B cell (primary cell): Measurements from ENCODE around the gene TMEM129. TPM values are rescaled to one million over a fixed set of nuclear protein-coding genes. Genes with fewer than 3 reads are reported as not detected.

Source experiments
- ATAC-seq: fragments of 200-7000 bp; cut with Tn5 transposase; one replicate; pipeline ENCODE4 v1.10.0; 2021; ENCODE audit warnings: low read depth, mild to moderate bottlenecking, moderate number of reproducible peaks, moderate library complexity
- CTCF ChIA-PET: fragments of 350-600 bp; sonication (Branson Sonifier 250); formaldehyde crosslinking; loops from one replicate; lab custom pipeline; 2021; ENCODE audit warnings: antibody characterized with exemption, inconsistent platforms; lab: Charles Lee
- POLR2A ChIA-PET: fragments of 350-600 bp; sonication (Branson Sonifier 250); formaldehyde crosslinking; loops from one replicate; lab custom pipeline; 2021; ENCODE audit warnings: antibody characterized with exemption; lab: Charles Lee
- DNase-seq: peaks from one replicate; pipeline ENCODE4 v3.0.0; 2013
- H2AFZ ChIP-seq: 2 replicates; pipeline ENCODE4 v1.6.1; 2012; ENCODE audit warnings: mild to moderate bottlenecking, low read depth, low read length; ENCODE audit not compliant: insufficient read depth, poor library complexity, severe bottlenecking
- H3K27ac ChIP-seq, 2 donors: 1 replicate in 1 of 2; 2 replicates in 1 of 2; pipeline ENCODE4 v1.5.1; 2012 to 2013; ENCODE audit warnings: low read length in 2 of 2, mild to moderate bottlenecking in 2 of 2, moderate library complexity in 1 of 2
- H3K27me3 ChIP-seq, 4 experiments: fragments of 200-600 bp in 1 of 4; sonication (generic) in 1 of 4; replicated peaks in 1 of 4; 1 replicate in 2 of 4; 2 replicates in 2 of 4; pipeline versions ENCODE4 v1.6.1 to v1.7.0; 2013 to 2016; ENCODE audit warnings: low read length in 3 of 4, mild to moderate bottlenecking in 2 of 4, mixed read lengths in 1 of 4, moderate library complexity in 1 of 4; ENCODE audit not compliant: insufficient read depth in 4 of 4, control insufficient read depth in 3 of 4; ENCODE audit errors: control extremely low read depth in 1 of 4
- H3K36me3 ChIP-seq, 2 experiments: replicated peaks in 1 of 2; 1 replicate in 1 of 2; 2 replicates in 1 of 2; pipeline versions ENCODE4 v1.6.1 to v1.7.1; 2013; ENCODE audit warnings: low read length in 1 of 2; ENCODE audit not compliant: insufficient read depth in 2 of 2, control insufficient read depth in 1 of 2; ENCODE audit errors: control extremely low read depth in 1 of 2, extremely low read depth in 1 of 2
- H3K4me1 ChIP-seq, 2 donors: fragments of 200-600 bp in 1 of 2; sonication (generic) in 1 of 2; 1 replicate in 1 of 2; 2 replicates in 1 of 2; pipeline versions ENCODE4 v1.5.1 to v1.6.1; 2013 to 2017; ENCODE audit warnings: low read length in 2 of 2; ENCODE audit not compliant: control insufficient read depth in 2 of 2, insufficient read depth in 2 of 2
- H3K4me2 ChIP-seq: replicated peaks from 2 replicates; pipeline ENCODE3; 2012; ENCODE audit warnings: mild to moderate bottlenecking, low read depth, low read length; ENCODE audit not compliant: poor library complexity, severe bottlenecking
- H3K4me3 ChIP-seq, 5 experiments: fragments of 200-600 bp in 1 of 5; sonication (generic) in 1 of 5; 1 replicate in 3 of 5; 2 replicates in 2 of 5; pipeline versions ENCODE4 v1.5.1 to v1.7.0; 2011 to 2016; ENCODE audit warnings: low read length in 4 of 5, mild to moderate bottlenecking in 4 of 5, low read depth in 2 of 5, control low read depth in 1 of 5, moderate library complexity in 1 of 5; ENCODE audit not compliant: insufficient read depth in 1 of 5; ENCODE audit errors: control extremely low read depth in 1 of 5, extremely low read depth in 1 of 5
- H3K79me2 ChIP-seq: fragments of 200-600 bp; sonication (generic); one replicate; pipeline ENCODE4 v1.6.0; 2016; ENCODE audit warnings: low read length; ENCODE audit not compliant: control insufficient read depth, insufficient read depth
- H3K9ac ChIP-seq: fragments of 200-600 bp; sonication (generic); 2 replicates; pipeline ENCODE4 v1.6.1; 2017; ENCODE audit warnings: mild to moderate bottlenecking, low read length, moderate library complexity
- H3K9me3 ChIP-seq, 3 donors: one replicate each; pipeline versions ENCODE4 v1.6.1 to v1.7.1; 2013; ENCODE audit warnings: low read length in 2 of 3; ENCODE audit not compliant: control insufficient read depth in 2 of 3, insufficient read depth in 1 of 3; ENCODE audit errors: control extremely low read depth in 1 of 3
- H4K20me1 ChIP-seq: 2 replicates; pipeline ENCODE4 v1.6.0; 2012; ENCODE audit warnings: mild to moderate bottlenecking, low read length; ENCODE audit not compliant: insufficient read depth, control insufficient read depth, poor library complexity, severe bottlenecking
- H3K27ac Mint-ChIP-seq: one replicate; pipeline ENCODE4 v1.8.0; 2021; ENCODE audit warnings: mixed read lengths
- H3K27me3 Mint-ChIP-seq: one replicate; pipeline ENCODE4 v1.8.0; 2021; ENCODE audit warnings: mixed read lengths
- H3K4me1 Mint-ChIP-seq: one replicate; pipeline ENCODE4 v1.8.0; 2021; ENCODE audit warnings: mixed read lengths
- H3K4me3 Mint-ChIP-seq: one replicate; pipeline ENCODE4 v1.8.0; 2021; ENCODE audit warnings: mixed read lengths
- H3K9me3 Mint-ChIP-seq: one replicate; pipeline ENCODE4 v1.8.0; 2022; ENCODE audit warnings: mixed read lengths; ENCODE audit not compliant: insufficient read depth
- CTCF ChIP-seq: fragments of 200-600 bp; IDR thresholded peaks from one replicate; pipeline ENCODE4 v1.8.0; 2022; ENCODE audit warnings: antibody characterized with exemption, mild to moderate bottlenecking
- EZH2 ChIP-seq: IDR thresholded peaks from 2 replicates; pipeline ENCODE4 v1.6.1; 2012; ENCODE audit warnings: borderline replicate concordance, low read depth, mild to moderate bottlenecking, moderate library complexity, low read length; ENCODE audit not compliant: insufficient read depth, poor library complexity, severe bottlenecking
- WGBS: methylation state at CpG from one replicate; pipeline ENCODE4 v1.1.5; 2013; ENCODE audit warnings: missing lambda C conversion rate; ENCODE audit not compliant: insufficient coverage; 5-methylcytosine and 5-hydroxymethylcytosine counted together
- intact Hi-C: fragments of 100-400 bp; cut with micrococcal nuclease; formaldehyde crosslinking; loops from one replicate; pipeline ENCODE4 v1.10.0; 2022
- polyA plus RNA-seq: library from polyadenylated mRNA; depleted of rRNA; stranded (reverse); fragments of >200 nt; gene quantifications from 2 replicates; pipeline ENCODE4 v1.2.3, GENCODE V29; 2012
- total RNA-seq, 2 donors: library from RNA; stranded (reverse); fragments of 120-200 nt in 1 of 2; gene quantifications; 1 replicate in 1 of 2; 2 replicates in 1 of 2; pipeline versions ENCODE4 v1.2.3 to v1.2.4, GENCODE V29; 2013 to 2022

The TMEM129 gene
- total and polyA plus RNA-seq, 2 donors (not counting 1 experiment from before 2014, with no cell fraction given) = 41.0 to 76.5 TPM

- no peak for TF ChIP-seq CTCF
- no peak for TF ChIP-seq EZH2
- Histone ChIP-seq H3K4me1 (no peaks in the 10 kb centered on the region), H3K9me3 (peaks cover 0 to 4% (median 0%) of the 10 kb centered on the region in 3 donors), H4K20me1 (no peaks in the 10 kb centered on the region), H3K36me3 (no peaks in the 10 kb centered on the region), H3K27ac (no peak overlapping the region), H3K4me3 (no peak overlapping the region), H3K9ac (no peak overlapping the region), H3K79me2 (no peaks in the 10 kb centered on the region), H2AFZ (no peak overlapping the region), H3K4me2 (no peak overlapping the region), H3K27me3 (no peaks in the 10 kb centered on the region)
- ATAC-seq = no peak
- Mint-ChIP-seq H3K27me3 (no peaks in the 10 kb centered on the region), H3K4me3 (no peak overlapping the region), H3K4me1 (no peaks in the 10 kb centered on the region), H3K27ac (no peak overlapping the region), H3K9me3 (no peaks in the 10 kb centered on the region)
- POLR2A ChIA-PET = no interaction called here
- intact Hi-C loops = no loop called here
- DNase-seq = no peak
- CTCF ChIA-PET = no interaction called here
- WGBS = 96% methylated on average over 11 of the region's 11 CpGs
Measured at GRCh38 chr4:1670279-1670678, 50.8 kb downstream of the TMEM129 start.

GRCh38 chr4:1669850-1670249, 51.3 kb downstream of the TMEM129 start:
- Histone ChIP-seq H3K27me3 (no peaks in the 10 kb centered on the region), H3K4me3 (no peak overlapping the region), H3K79me2 (no peaks in the 10 kb centered on the region), H3K27ac (no peak overlapping the region), H2AFZ (no peak overlapping the region), H3K9ac (no peak overlapping the region), H3K36me3 (no peaks in the 10 kb centered on the region), H3K4me1 (no peaks in the 10 kb centered on the region), H4K20me1 (no peaks in the 10 kb centered on the region), H3K9me3 (peaks cover 0 to 4% (median 0%) of the 10 kb centered on the region in 3 donors), H3K4me2 (no peak overlapping the region)
- intact Hi-C loops = no loop called here
- Mint-ChIP-seq H3K4me3 (no peak overlapping the region), H3K27ac (no peak overlapping the region), H3K9me3 (no peaks in the 10 kb centered on the region), H3K4me1 (no peaks in the 10 kb centered on the region), H3K27me3 (no peaks in the 10 kb centered on the region)
- WGBS = 94% methylated on average over 21 of the region's 21 CpGs
- TF ChIP-seq CTCF (no peak), EZH2 (no peak)
- no peak for DNase-seq
- POLR2A ChIA-PET = no interaction called here
- ATAC-seq = no peak
- CTCF ChIA-PET = no interaction called here
